GM20000 (cell line): ENCODE measurements around the gene PRCD.

Source experiments
- DNase-seq: peaks from one replicate; pipeline ENCODE4 v3.0.0; 2012; ENCODE audit warnings: low spot score
- TF ChIP-seq, protein P1 (sequence below): IDR thresholded peaks from 2 replicates; pipeline ENCODE4 v1.5.1; 2012; ENCODE audit warnings: mild to moderate bottlenecking, control low read depth; ENCODE audit errors: extremely low read depth, missing control alignments

PRCD gene

DNA sequence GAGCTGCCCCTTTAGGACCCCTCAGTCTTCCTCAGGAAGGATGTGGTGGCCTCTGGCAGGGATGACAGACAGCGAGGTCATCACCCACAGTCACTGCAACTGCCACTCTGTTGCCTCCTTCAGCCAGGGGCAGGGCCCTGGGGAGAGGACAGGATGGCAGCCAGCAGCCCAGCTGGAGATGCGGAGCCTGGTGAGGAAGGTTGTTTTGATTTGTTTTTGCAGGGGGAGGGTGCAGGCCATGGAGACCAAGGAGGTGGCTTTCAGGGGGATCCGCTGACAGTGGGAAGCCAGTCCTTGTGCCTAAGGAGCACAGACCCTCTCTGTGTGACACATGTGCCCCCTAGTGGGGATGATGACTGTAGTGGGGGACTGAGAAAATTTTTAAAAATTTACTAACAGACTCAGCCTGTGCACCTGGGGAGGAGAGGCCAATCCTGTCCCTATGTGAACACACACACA, 7.4 kb downstream of the PRCD start:
- DNase-seq = peak; percentile 80
- TF ChIP-seq, protein P1, sequence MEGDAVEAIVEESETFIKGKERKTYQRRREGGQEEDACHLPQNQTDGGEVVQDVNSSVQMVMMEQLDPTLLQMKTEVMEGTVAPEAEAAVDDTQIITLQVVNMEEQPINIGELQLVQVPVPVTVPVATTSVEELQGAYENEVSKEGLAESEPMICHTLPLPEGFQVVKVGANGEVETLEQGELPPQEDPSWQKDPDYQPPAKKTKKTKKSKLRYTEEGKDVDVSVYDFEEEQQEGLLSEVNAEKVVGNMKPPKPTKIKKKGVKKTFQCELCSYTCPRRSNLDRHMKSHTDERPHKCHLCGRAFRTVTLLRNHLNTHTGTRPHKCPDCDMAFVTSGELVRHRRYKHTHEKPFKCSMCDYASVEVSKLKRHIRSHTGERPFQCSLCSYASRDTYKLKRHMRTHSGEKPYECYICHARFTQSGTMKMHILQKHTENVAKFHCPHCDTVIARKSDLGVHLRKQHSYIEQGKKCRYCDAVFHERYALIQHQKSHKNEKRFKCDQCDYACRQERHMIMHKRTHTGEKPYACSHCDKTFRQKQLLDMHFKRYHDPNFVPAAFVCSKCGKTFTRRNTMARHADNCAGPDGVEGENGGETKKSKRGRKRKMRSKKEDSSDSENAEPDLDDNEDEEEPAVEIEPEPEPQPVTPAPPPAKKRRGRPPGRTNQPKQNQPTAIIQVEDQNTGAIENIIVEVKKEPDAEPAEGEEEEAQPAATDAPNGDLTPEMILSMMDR = peak; percentile 47

DNA sequence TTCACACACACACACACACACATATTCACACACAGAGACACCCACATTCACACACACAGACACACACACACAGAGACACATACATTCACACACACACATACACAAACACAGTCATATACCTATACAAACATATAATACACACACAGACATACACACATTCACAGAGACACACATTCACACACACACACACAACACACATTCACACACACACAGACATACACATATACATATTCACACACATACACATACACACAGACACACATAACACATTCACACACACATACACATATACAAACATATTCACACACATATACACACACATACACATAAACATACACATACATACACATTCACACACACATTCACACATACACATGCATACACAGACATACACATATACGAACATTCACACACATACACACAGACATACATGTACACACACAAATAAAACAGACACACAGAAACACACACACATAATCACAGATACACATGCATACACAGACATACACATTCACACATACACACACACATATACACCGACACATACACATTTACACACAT, 7.9 kb downstream of the PRCD start:
- TF ChIP-seq, protein P1 = no peak

DNA sequence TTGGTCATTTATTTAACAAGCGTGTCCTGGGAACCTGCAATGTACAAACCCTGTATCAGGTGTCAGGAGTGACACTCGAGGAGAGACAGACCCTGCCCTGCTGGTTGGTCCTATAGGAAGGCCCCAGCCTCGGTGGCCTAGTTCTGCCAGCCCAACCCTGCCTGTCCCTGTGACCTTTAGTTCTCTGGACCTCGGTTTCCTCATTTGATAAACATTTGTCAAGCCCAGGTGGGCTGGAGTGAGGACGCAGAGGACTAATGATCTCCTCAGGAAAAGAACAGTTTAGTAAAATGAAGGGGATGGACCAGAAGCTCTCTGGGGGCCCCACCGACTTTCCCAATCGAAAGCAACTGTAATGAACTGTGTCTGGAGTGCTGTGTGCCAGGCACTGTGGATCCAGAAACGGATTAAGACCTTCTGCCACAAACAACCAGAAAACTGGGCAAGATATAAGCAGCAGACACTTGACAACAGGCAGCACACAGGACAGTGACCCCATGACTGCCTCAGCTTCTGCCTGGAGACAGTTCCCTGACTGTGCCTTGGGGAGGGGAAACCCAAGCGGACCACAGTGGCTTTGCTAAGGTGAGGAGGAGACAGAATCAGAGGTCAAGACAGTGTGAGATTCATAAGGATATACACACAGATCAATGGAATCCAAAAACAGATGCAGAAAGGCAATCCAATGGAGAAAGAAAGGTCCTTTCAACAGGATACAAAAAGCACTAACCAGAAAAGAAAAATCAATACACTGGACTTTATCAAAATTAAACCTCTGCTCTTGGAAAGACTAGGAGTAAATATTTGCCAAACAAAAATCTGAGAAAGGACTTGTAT, 8.8 kb downstream of the PRCD start:
- TF ChIP-seq, protein P1 = no peak
- DNase-seq = no peak

More for the DNA sequence above, 7.9 kb downstream of the PRCD start:
- no peak for DNase-seq

DNA sequence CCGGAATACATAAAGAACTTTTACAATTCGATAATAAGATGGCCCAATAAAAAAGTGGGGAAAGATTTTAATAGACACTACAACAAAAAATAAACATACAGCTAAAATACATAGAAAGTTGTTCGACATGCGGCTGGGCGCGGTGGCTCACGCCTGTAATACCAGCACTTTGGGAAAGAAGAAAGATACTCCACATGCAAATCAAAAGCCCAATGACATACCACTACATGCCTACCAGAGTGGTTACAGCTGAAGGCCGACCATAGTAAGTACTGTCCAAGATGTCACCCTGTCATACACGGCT, 9.3 kb downstream of the PRCD start:
- DNase-seq = no peak
- TF ChIP-seq, protein P1 = no peak

DNA sequence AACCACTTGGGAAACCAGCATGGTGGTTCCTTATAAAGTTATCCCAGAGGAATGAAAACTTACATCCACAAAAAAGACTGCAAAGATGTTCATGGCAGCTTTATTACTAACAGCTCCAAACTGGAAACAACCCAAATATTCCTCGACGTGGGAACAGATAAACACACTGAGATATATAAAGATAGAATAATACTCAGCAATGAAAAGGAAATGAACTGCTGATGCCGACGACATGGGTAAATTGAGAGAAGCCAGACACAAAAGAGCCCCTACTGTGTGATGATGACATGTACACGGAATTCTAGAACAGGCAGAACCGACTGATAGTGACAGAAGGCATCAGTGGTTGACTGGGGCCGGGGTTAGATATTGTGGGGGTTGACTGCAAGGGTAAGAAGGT, 9.7 kb downstream of the PRCD start:
- no peak for DNase-seq
- TF ChIP-seq, protein P1 = no peak

DNA sequence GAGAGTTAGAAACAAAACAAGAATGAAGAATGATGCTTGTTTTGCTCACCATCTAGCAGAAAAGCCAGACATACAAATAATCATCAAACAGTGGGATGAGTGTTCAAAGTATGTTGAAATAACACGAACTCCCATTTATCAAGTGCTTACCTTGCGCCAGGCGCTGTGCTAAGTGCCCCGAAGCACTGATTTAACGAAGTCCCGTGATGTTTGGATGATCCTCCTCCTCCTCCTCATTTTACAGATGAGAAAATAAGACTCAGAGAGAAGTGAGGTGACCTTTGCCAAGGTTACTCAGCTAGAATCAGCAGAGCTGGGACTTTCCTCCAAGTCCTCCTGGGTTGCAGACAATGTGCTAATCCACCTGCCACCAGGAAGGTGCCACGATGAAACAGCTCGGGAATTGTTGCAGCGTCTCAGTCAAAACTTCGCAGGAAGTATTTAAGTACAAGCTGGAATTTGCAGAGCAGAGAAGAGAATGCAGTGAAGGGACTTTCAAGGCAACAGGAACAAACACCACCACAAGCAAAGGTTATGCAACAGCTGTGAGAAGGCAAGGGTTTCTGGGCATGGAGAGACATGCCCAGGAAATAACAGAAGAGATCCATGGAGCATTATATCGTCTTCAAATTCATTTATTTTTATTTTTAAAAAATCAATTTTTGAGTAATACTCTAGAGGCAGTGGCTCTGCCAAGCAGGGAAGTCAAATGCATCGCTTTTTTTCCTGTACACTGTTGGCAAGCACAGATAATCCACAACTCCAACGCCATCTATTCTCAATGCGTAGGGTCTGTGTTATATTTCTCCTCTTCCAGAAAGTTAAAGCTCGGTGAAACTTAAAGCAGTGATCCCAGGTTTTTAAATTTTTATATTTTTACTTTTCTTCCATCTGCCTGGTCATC, 11.1 kb downstream of the PRCD start:
- TF ChIP-seq, protein P1 = no peak
- DNase-seq = no peak

DNA sequence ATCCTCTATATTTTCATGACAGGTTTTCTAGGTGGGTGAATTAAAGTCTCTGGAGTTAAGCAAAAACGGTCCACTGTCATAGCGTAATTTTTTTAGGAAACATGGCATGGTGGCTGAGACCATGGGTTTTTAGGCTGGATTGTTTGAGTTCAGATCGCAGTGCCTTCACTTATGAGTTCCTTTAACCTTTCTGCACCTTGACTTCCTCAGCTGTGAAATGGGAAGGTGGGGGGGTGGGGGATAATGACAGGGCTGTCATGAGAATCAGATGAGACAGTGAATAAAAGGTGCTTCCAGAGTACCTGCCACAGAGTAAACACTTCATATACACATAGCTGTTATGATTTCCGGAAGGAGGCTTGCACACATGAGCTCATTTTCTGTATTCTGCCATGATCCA, 11.8 kb downstream of the PRCD start:
- DNase-seq = no peak
- TF ChIP-seq, protein P1 = no peak
